Common myeloid progenitor, CD34-positive (primary cell): ENCODE measurements around the gene CTBP2.

ENCODE experiments used
- CTCF ChIA-PET: fragments of 350-600 bp; sonication (Branson Sonifier 250); formaldehyde crosslinking; loops from one replicate; lab custom pipeline; 2021; ENCODE audit warnings: antibody characterized with exemption; lab: Charles Lee
- POLR2A ChIA-PET: fragments of 350-600 bp; sonication (Branson Sonifier 250); formaldehyde crosslinking; loops from one replicate; lab custom pipeline; 2021; ENCODE audit warnings: antibody characterized with exemption; lab: Charles Lee
- DNase-seq, 3 donors: peaks; one replicate each; pipeline versions ENCODE4 v3.0.0 to v3.0.0-alpha.2; 2013
- H3K27ac ChIP-seq, 2 experiments: 1 replicate in 1 of 2; 2 replicates in 1 of 2; pipeline ENCODE4 v1.7.0; 2013; ENCODE audit warnings: inconsistent platforms in 2 of 2, low read length in 2 of 2, mild to moderate bottlenecking in 2 of 2, low read depth in 1 of 2, moderate library complexity in 1 of 2; ENCODE audit not compliant: severe bottlenecking in 2 of 2, insufficient read depth in 1 of 2, poor library complexity in 1 of 2
- H3K27me3 ChIP-seq, 5 experiments: replicated peaks in 2 of 5; 1 replicate in 3 of 5; 2 replicates in 2 of 5; pipeline versions ENCODE4 v1.6.1 to v1.7.0; 2013; ENCODE audit warnings: low read length in 4 of 5, mild to moderate bottlenecking in 2 of 5, moderate library complexity in 2 of 5, inconsistent platforms in 1 of 5; ENCODE audit not compliant: insufficient read depth in 5 of 5, control insufficient read depth in 4 of 5
- H3K36me3 ChIP-seq, 4 experiments: 1 replicate in 2 of 4; 2 replicates in 2 of 4; pipeline versions ENCODE4 v1.6.1 to v1.7.0; 2013; ENCODE audit warnings: low read length in 3 of 4, control low read depth in 1 of 4, mild to moderate bottlenecking in 1 of 4; ENCODE audit not compliant: control insufficient read depth in 4 of 4, insufficient read depth in 4 of 4
- H3K4me1 ChIP-seq, 4 experiments: 1 replicate in 3 of 4; 2 replicates in 1 of 4; pipeline versions ENCODE4 v1.6.1 to v1.7.1; 2013; ENCODE audit warnings: low read length in 3 of 4, mild to moderate bottlenecking in 3 of 4, control low read depth in 1 of 4, inconsistent platforms in 1 of 4, moderate library complexity in 1 of 4; ENCODE audit not compliant: control insufficient read depth in 4 of 4, insufficient read depth in 4 of 4; ENCODE audit errors: control extremely low read depth in 1 of 4
- H3K4me3 ChIP-seq, 7 experiments: 1 replicate in 4 of 7; 2 replicates in 3 of 7; pipeline versions ENCODE4 v1.5.1 to v1.7.0; 2013; ENCODE audit warnings: mild to moderate bottlenecking in 7 of 7, low read length in 6 of 7, moderate library complexity in 6 of 7, inconsistent platforms in 2 of 7, low read depth in 2 of 7, control low read depth in 1 of 7; ENCODE audit not compliant: insufficient read depth in 4 of 7, control insufficient read depth in 1 of 7; ENCODE audit errors: extremely low read depth in 1 of 7
- H3K9me3 ChIP-seq, 5 experiments: 1 replicate in 4 of 5; 2 replicates in 1 of 5; pipeline versions ENCODE4 v1.6.1 to v1.7.1; 2013; ENCODE audit warnings: low read length in 4 of 5, mild to moderate bottlenecking in 2 of 5, inconsistent platforms in 1 of 5, low read depth in 1 of 5, moderate library complexity in 1 of 5; ENCODE audit not compliant: control insufficient read depth in 4 of 5, insufficient read depth in 2 of 5; ENCODE audit errors: control extremely low read depth in 1 of 5
- WGBS: methylation state at CpG from one replicate; pipeline ENCODE4 v1.1.5; 2013; ENCODE audit not compliant: insufficient coverage; 5-methylcytosine and 5-hydroxymethylcytosine counted together

CTBP2 gene

GRCh38 chr10:125007436-125007835 lies 152.9 kb downstream of the CTBP2 start:
- Histone ChIP-seq H3K27me3 (no peaks in the 10 kb centered on the region), H3K4me1 (peaks cover 0 to 7% (median 2%) of the 10 kb centered on the region in 4 experiments), H3K36me3 (peaks cover 0 to 55% (median 34%) of the 10 kb centered on the region in 4 experiments), H3K4me3 (no peak overlapping the region), H3K27ac (no peak overlapping the region), H3K9me3 (no peaks in the 10 kb centered on the region)
- 97% methylated on average over 5 of the region's 6 CpGs for WGBS
- no peak for DNase-seq
- ChIA-PET POLR2A (interaction anchor here (0.5 kb wide), 1 partner anchor 54 kb away, joined by 3 read pairs; no protein-coding TSS in a partner anchor), CTCF (interaction anchor here (1.2 to 2.0 kb wide), 2 partner anchors 9 to 14 kb away, joined by 4 to 8 read pairs; no protein-coding TSS in a partner anchor)

- H3K9me3 ChIP-seq, result no peaks in the 10 kb centered on the region
- no peaks in the 10 kb centered on the region for H3K27me3 ChIP-seq
- WGBS, result 89% methylated on average over 19 of the region's 19 CpGs
- H3K4me1 ChIP-seq, result peaks cover 0 to 7% (median 2%) of the 10 kb centered on the region in 4 experiments
- H3K27ac ChIP-seq, result no peak overlapping the region
- no peak overlapping the region for H3K4me3 ChIP-seq
- ChIA-PET CTCF (interaction anchor here (1.2 to 2.0 kb wide), 2 partner anchors 8 to 14 kb away, joined by 4 to 8 read pairs; no protein-coding TSS in a partner anchor), POLR2A (interaction anchor here (0.5 kb wide), 1 partner anchor 54 kb away, joined by 3 read pairs; no protein-coding TSS in a partner anchor)
- peaks cover 0 to 58% (median 32%) of the 10 kb centered on the region in 4 experiments for H3K36me3 ChIP-seq
- DNase-seq, result no peak
These were observed 153.4 kb downstream of the CTBP2 start for GRCh38 chr10:125006921-125007426.

- 100% methylated on average over 6 of the region's 9 CpGs for WGBS
- Histone ChIP-seq H3K36me3 (peaks cover 0 to 60% (median 37%) of the 10 kb centered on the region in 4 experiments), H3K27me3 (no peaks in the 10 kb centered on the region), H3K4me1 (peaks cover 0 to 7% (median 2%) of the 10 kb centered on the region in 4 experiments), H3K27ac (no peak overlapping the region), H3K9me3 (no peaks in the 10 kb centered on the region), H3K4me3 (no peak overlapping the region)
- ChIA-PET POLR2A (no interaction called here), CTCF (no interaction called here)
- no peak for DNase-seq
These were observed 154.1 kb downstream of the CTBP2 start for GRCh38 chr10:125006188-125006680.

GRCh38 chr10:125005312-125006187 lies 154.8 kb downstream of the CTBP2 start:
- Histone ChIP-seq H3K4me3 (no peak overlapping the region), H3K27ac (no peak overlapping the region), H3K27me3 (no peaks in the 10 kb centered on the region), H3K4me1 (peaks cover 0 to 7% (median 2%) of the 10 kb centered on the region in 4 experiments), H3K9me3 (no peaks in the 10 kb centered on the region), H3K36me3 (peaks cover 0 to 65% (median 42%) of the 10 kb centered on the region in 4 experiments)
- ChIA-PET POLR2A (no interaction called here), CTCF (interaction anchor here (1.0 kb wide), 1 partner anchor 10 kb away, joined by 3 read pairs; no protein-coding TSS in a partner anchor)
- WGBS, result 93% methylated on average over 28 of the region's 36 CpGs
- no peak for DNase-seq

- no peaks in the 10 kb centered on the region for H3K9me3 ChIP-seq
- WGBS, result 74% methylated on average over 12 of the region's 19 CpGs
- DNase-seq, result peak in 1 of 3 donors; percentile 7
- no peak overlapping the region for H3K27ac ChIP-seq
- H3K4me1 ChIP-seq, result peaks cover 0 to 9% (median 3%) of the 10 kb centered on the region in 4 experiments
- ChIA-PET CTCF (interaction anchor here (1.0 kb wide), 1 partner anchor 10 kb away, joined by 3 read pairs; no protein-coding TSS in a partner anchor), POLR2A (no interaction called here)
- no peaks in the 10 kb centered on the region for H3K27me3 ChIP-seq
- H3K4me3 ChIP-seq, result no peak overlapping the region
- peaks cover 0 to 71% (median 46%) of the 10 kb centered on the region in 4 experiments for H3K36me3 ChIP-seq
These were observed 155.6 kb downstream of the CTBP2 start for GRCh38 chr10:125004571-125005311.

- Histone ChIP-seq H3K36me3 (peaks cover 0 to 77% (median 49%) of the 10 kb centered on the region in 4 experiments), H3K9me3 (no peaks in the 10 kb centered on the region), H3K27ac (no peak overlapping the region), H3K4me3 (no peak overlapping the region), H3K27me3 (no peaks in the 10 kb centered on the region), H3K4me1 (peaks cover 0 to 9% (median 3%) of the 10 kb centered on the region in 4 experiments)
- CTCF ChIA-PET, result no interaction called here
- POLR2A ChIA-PET, result no interaction called here
- DNase-seq, result no peak
- WGBS, result 93% methylated on average over 13 of the region's 14 CpGs
These were observed 156.4 kb downstream of the CTBP2 start for GRCh38 chr10:125003901-125004467.
